ENCODE data around the gene RNF7.

The RNF7 gene

GRCh38 chr3:141763088-141763750 lies 25.1 kb downstream of the RNF7 start, which contains the start of gene GRK7:
Gene GRK7, plus strand, starts transcription at chr3:141763408. Its CDS starts 14,877 bp downstream, at chr3:141778285.
- CTCF ChIA-PET, result interaction anchor here (0.8 to 1.5 kb wide), 2 partner anchors 8 to 10 kb away, joined by 3 to 4 read pairs; no protein-coding TSS in a partner anchor
- POLR2A ChIA-PET, result no interaction called here
- DNase-seq (ENCODE audit: extremely low spot score), result no peak
- no peak for TF ChIP-seq CTCF (IDR thresholded peaks at IDR 0.05; ENCODE audit: control extremely low read depth, extremely low read depth, low read depth, missing control alignments)

GRCh38 chr3:141764045-141764444 lies 25.9 kb downstream of the RNF7 start:
- ChIA-PET CTCF (interaction anchor here (1.5 kb wide), 1 partner anchor 9 kb away, joined by 4 read pairs; no protein-coding TSS in a partner anchor), POLR2A (no interaction called here)
- DNase-seq (ENCODE audit: extremely low spot score), result no peak
- no peak for TF ChIP-seq CTCF (IDR thresholded peaks at IDR 0.05; ENCODE audit: control extremely low read depth, extremely low read depth, low read depth, missing control alignments)

- POLR2A ChIA-PET, result no interaction called here
- CTCF ChIA-PET, result no interaction called here
- no peak for TF ChIP-seq CTCF (IDR thresholded peaks at IDR 0.05; ENCODE audit: control extremely low read depth, extremely low read depth, low read depth, missing control alignments)
- DNase-seq (ENCODE audit: extremely low spot score), result no peak
Observed at GRCh38 chr3:141764465-141764864, 26.4 kb downstream of the RNF7 start.

GRCh38 chr3:141764986-141765385 lies 26.9 kb downstream of the RNF7 start:
- no peak for DNase-seq (ENCODE audit: extremely low spot score)
- ChIA-PET CTCF (no interaction called here), POLR2A (no interaction called here)
- TF ChIP-seq CTCF (IDR thresholded peaks at IDR 0.05; ENCODE audit: control extremely low read depth, extremely low read depth, low read depth, missing control alignments), result no peak

GRCh38 chr3:141767066-141767465 lies 29.0 kb downstream of the RNF7 start:
- ChIA-PET CTCF (interaction anchor here (1.4 to 1.7 kb wide), 3 partner anchors 11 to 16 kb away, joined by 3 to 8 read pairs (median 4); no protein-coding TSS in a partner anchor), POLR2A (no interaction called here)

GRCh38 chr3:141769221-141769894 lies 31.3 kb downstream of the RNF7 start:
- ChIA-PET POLR2A (no interaction called here), CTCF (no interaction called here)
- DNase-seq (ENCODE audit: extremely low spot score), result no peak
- no peak for TF ChIP-seq CTCF (IDR thresholded peaks at IDR 0.05; ENCODE audit: control extremely low read depth, extremely low read depth, low read depth, missing control alignments)

More at GRCh38 chr3:141767066-141767465, 29.0 kb downstream of the RNF7 start:
- TF ChIP-seq CTCF (IDR thresholded peaks at IDR 0.05; ENCODE audit: control extremely low read depth, extremely low read depth, low read depth, missing control alignments), result no peak
- no peak for DNase-seq (ENCODE audit: extremely low spot score)
